ENCODE measurements around the gene TRIM4.

DNA sequence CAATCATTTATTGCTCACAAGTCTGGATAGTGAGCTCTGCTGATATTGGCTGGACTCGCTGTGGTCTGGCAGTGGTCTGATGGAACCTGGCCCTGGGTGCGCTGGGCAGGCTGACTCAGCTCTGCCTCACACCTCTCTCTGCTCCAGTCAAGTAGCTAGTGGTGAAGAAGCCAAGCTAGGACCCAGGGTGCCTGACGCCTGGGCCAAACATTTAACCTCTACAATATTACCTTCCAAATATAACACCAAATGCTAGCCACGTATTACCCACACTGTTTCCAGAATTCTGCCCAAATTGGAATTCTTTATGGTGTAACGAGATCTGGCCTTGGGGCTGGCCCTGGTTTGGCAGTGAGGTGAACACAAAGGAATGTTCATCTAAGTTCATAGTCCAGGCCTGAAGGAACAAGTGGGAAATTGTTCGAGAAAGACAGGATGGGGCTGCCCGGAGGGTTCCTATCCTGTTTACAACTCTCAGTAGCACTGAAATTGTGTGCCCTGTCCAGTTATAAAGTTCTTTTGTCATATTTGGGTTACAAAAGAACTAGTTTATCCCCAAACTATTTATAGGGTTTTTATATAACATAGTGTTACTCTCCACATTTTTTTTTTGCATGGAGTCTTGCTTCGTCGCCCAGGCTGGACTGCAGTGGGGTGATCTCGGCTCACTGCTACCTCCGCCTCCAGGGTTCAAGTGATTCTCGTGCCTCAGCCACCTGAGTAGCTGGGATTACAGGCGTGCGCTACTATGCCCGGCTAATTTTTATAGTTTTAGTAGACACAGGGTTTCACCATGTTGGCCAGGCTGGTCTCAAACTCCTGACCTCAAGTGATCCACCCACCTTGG lies 58.8 kb downstream of the TRIM4 start:
- TF ChIP-seq, protein P1, sequence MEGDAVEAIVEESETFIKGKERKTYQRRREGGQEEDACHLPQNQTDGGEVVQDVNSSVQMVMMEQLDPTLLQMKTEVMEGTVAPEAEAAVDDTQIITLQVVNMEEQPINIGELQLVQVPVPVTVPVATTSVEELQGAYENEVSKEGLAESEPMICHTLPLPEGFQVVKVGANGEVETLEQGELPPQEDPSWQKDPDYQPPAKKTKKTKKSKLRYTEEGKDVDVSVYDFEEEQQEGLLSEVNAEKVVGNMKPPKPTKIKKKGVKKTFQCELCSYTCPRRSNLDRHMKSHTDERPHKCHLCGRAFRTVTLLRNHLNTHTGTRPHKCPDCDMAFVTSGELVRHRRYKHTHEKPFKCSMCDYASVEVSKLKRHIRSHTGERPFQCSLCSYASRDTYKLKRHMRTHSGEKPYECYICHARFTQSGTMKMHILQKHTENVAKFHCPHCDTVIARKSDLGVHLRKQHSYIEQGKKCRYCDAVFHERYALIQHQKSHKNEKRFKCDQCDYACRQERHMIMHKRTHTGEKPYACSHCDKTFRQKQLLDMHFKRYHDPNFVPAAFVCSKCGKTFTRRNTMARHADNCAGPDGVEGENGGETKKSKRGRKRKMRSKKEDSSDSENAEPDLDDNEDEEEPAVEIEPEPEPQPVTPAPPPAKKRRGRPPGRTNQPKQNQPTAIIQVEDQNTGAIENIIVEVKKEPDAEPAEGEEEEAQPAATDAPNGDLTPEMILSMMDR (IDR thresholded peaks at IDR 0.05; ENCODE audit: low read depth, low read length, poor library complexity, severe bottlenecking): no peak
- TF ChIP-seq EZH2phosphoT487 (IDR thresholded peaks at IDR 0.05; ENCODE audit: borderline replicate concordance, low read length): no peak
